Liver (tissue), 9 donors: ENCODE results near the gene KIAA1614. TPM values are rescaled to one million over a fixed set of nuclear protein-coding genes. Genes with fewer than 3 reads are reported as not detected.

ENCODE experiments used
- DNase-seq: peaks from one replicate; pipeline ENCODE4 v3.0.0-alpha.2; 2017; ENCODE audit warnings: low spot score
- H3K27ac ChIP-seq, 2 donors: one replicate each; pipeline ENCODE4 v1.7.0; 2013; ENCODE audit warnings: inconsistent platforms in 2 of 2, low read length in 2 of 2, control low read depth in 1 of 2, low read depth in 1 of 2, mild to moderate bottlenecking in 1 of 2
- H3K27me3 ChIP-seq, 4 donors: one replicate each; pipeline versions ENCODE4 v1.6.1 to v1.7.0; 2013; ENCODE audit warnings: low read length in 3 of 4, inconsistent platforms in 1 of 4, mild to moderate bottlenecking in 1 of 4, moderate library complexity in 1 of 4; ENCODE audit not compliant: control insufficient read depth in 4 of 4, insufficient read depth in 4 of 4
- H3K36me3 ChIP-seq, 4 donors: one replicate each; pipeline versions ENCODE4 v1.6.1 to v1.7.0; 2013; ENCODE audit warnings: low read length in 3 of 4, mild to moderate bottlenecking in 3 of 4, low read depth in 1 of 4, moderate library complexity in 1 of 4; ENCODE audit not compliant: control insufficient read depth in 4 of 4, insufficient read depth in 3 of 4
- H3K4me1 ChIP-seq, 4 donors: one replicate each; pipeline versions ENCODE4 v1.6.1 to v1.7.0; 2013; ENCODE audit warnings: low read length in 3 of 4, mild to moderate bottlenecking in 3 of 4, moderate library complexity in 1 of 4; ENCODE audit not compliant: control insufficient read depth in 4 of 4, insufficient read depth in 4 of 4
- H3K4me3 ChIP-seq, 3 donors: one replicate each; pipeline versions ENCODE4 v1.6.1 to v1.7.0; 2013; ENCODE audit warnings: low read length in 3 of 3, control low read depth in 1 of 3, low read depth in 1 of 3, mild to moderate bottlenecking in 1 of 3
- H3K9ac ChIP-seq, 2 donors: one replicate each; pipeline ENCODE4 v1.7.0; 2013; ENCODE audit warnings: low read length in 2 of 2, mild to moderate bottlenecking in 2 of 2, moderate library complexity in 2 of 2, control low read depth in 1 of 2, low read depth in 1 of 2
- H3K9me3 ChIP-seq, 4 donors: one replicate each; pipeline versions ENCODE4 v1.6.1 to v1.7.0; 2013; ENCODE audit warnings: low read length in 3 of 4; ENCODE audit not compliant: control insufficient read depth in 4 of 4
- ATF3 ChIP-seq: IDR thresholded peaks from 2 replicates; pipeline ENCODE4 v1.6.1; 2016; ENCODE audit warnings: antibody characterized with exemption
- EGR1 ChIP-seq, 2 donors: IDR thresholded peaks; 2 replicates each; pipeline ENCODE4 v1.6.1; 2016 to 2018; ENCODE audit warnings: antibody characterized with exemption in 2 of 2, low read depth in 2 of 2
- FOXA1 ChIP-seq: IDR thresholded peaks from 2 replicates; pipeline ENCODE4 v1.6.1; 2016; ENCODE audit warnings: antibody characterized with exemption
- FOXA2 ChIP-seq: IDR thresholded peaks from 2 replicates; pipeline ENCODE4 v1.6.1; 2016; ENCODE audit warnings: antibody characterized with exemption
- GABPA ChIP-seq, 2 donors: IDR thresholded peaks in 1 of 2; conservative IDR thresholded peaks in 1 of 2; 2 replicates each; pipeline ENCODE4 v1.6.1; 2016; ENCODE audit warnings: antibody characterized with exemption in 2 of 2, mild to moderate bottlenecking in 1 of 2, moderate library complexity in 1 of 2
- HNF4A ChIP-seq, 2 donors: conservative IDR thresholded peaks; 2 replicates each; pipeline ENCODE4 v1.6.1; 2016; ENCODE audit warnings: antibody characterized with exemption in 2 of 2, mild to moderate bottlenecking in 2 of 2
- HNF4G ChIP-seq: IDR thresholded peaks from 2 replicates; pipeline ENCODE4 v1.6.1; 2016; ENCODE audit warnings: antibody characterized with exemption
- JUND ChIP-seq, 2 donors: IDR thresholded peaks; 2 replicates each; pipeline ENCODE4 v1.6.1; 2016; ENCODE audit warnings: antibody characterized with exemption in 2 of 2
- MAX ChIP-seq: IDR thresholded peaks from 2 replicates; pipeline ENCODE4 v1.6.1; 2016; ENCODE audit warnings: antibody characterized with exemption
- NR2F2 ChIP-seq: IDR thresholded peaks from 2 replicates; pipeline ENCODE4 v1.6.1; 2016; ENCODE audit warnings: antibody characterized with exemption
- RAD21 ChIP-seq, 2 donors: IDR thresholded peaks; 2 replicates each; pipeline ENCODE4 v1.6.1; 2016; ENCODE audit warnings: antibody characterized with exemption in 2 of 2, mild to moderate bottlenecking in 2 of 2
- RXRA ChIP-seq, 2 donors: IDR thresholded peaks; 2 replicates each; pipeline ENCODE4 v1.6.1; 2017 to 2018; ENCODE audit warnings: antibody characterized with exemption in 2 of 2, mild to moderate bottlenecking in 1 of 2
- SP1 ChIP-seq: IDR thresholded peaks from 2 replicates; pipeline ENCODE4 v1.6.1; 2018; ENCODE audit warnings: antibody characterized with exemption, mild to moderate bottlenecking
- TAF1 ChIP-seq: conservative IDR thresholded peaks from 2 replicates; pipeline ENCODE4 v1.6.1; 2016; ENCODE audit warnings: antibody characterized with exemption, mild to moderate bottlenecking
- YY1 ChIP-seq: IDR thresholded peaks from 2 replicates; pipeline ENCODE4 v1.6.1; 2016; ENCODE audit warnings: antibody characterized with exemption, mild to moderate bottlenecking
- WGBS: extraction: QIAGEN DNeasy Blood & Tissue Kit; methylation state at CpG from one replicate; pipeline ENCODE4 v1.1.7; 2013; 5-methylcytosine and 5-hydroxymethylcytosine counted together
- polyA plus RNA-seq, 2 donors: library from polyadenylated mRNA; stranded (reverse) in 1 of 2; unstranded in 1 of 2; fragments of 200-250 nt in 1 of 2; fragments of >200 nt in 1 of 2; fragmentation: Nextera tagmentation in 1 of 2; extraction: Ambion mirVana in 1 of 2; gene quantifications; one replicate each; pipeline versions ENCODE4 v1.2.1 to v1.2.3, GENCODE V29; 2013 to 2015
- total RNA-seq, 2 donors: library from RNA; depleted of rRNA; stranded (reverse); fragments of >200 nt; gene quantifications; one replicate each; pipeline ENCODE4 v1.2.3, GENCODE V29; 2014
- TF ChIP-seq, protein P1 (sequence below): fragments of 150-350 bp; IDR thresholded peaks from 2 replicates; pipeline ENCODE4 v1.5.1; 2017; ENCODE audit warnings: improper control_type of control experiment, low read depth, low read length; ENCODE audit not compliant: missing input control
- TF ChIP-seq, protein P2 (sequence below): IDR thresholded peaks from 2 replicates; pipeline ENCODE4 v1.6.1; 2016; ENCODE audit warnings: antibody characterized with exemption
- TF ChIP-seq, protein P3 (sequence below): IDR thresholded peaks from 2 replicates; pipeline ENCODE4 v1.6.1; 2016; ENCODE audit warnings: antibody characterized with exemption, mild to moderate bottlenecking
- donor health status: healthy.
- donor health status: healthy.
- donor health status: healthy.
- donor health status: healthy.
- donor health status: healthy.

KIAA1614 gene
- total and polyA plus RNA-seq, 4 donors: 0.21 to 1.1 (median 0.40) TPM

DNA sequence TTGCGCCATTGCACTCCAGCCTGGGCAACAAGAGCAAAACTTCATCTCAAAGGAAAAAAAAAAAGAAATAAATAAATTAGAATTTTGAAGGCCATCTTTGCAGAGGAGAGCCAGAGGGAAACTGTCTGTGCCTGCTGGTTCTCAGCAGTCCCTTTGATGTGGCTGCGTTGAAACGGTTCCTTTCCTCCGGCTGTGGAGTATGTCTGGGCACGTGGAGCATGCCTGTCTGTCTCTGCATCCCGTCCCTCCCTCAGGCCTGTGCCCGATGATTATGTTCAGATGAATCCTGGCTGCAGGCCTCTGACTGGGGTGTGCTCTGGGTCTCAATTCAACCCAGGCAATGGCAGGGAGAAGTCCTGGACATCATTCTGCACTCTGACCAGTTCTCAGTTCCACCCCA is 33.4 kb downstream of the KIAA1614 start:
- 96% methylated on average over 7 of the region's 7 CpGs for WGBS
- Histone ChIP-seq H3K4me3 (no peak overlapping the region), H3K9me3 (peaks cover 4 to 16% (median 9%) of the 10 kb centered on the region in 4 donors), H3K4me1 (no peaks in the 10 kb centered on the region), H3K27ac (no peak overlapping the region), H3K36me3 (no peaks in the 10 kb centered on the region), H3K27me3 (no peaks in the 10 kb centered on the region), H3K9ac (no peak overlapping the region)
- DNase-seq: no peak
- TF ChIP-seq MAX (no peak), TAF1 (no peak), HNF4A (conservative IDR thresholded peaks at IDR 0.05) (no peak), JUND (IDR thresholded peaks at IDR 0.05) (no peak), HNF4G (no peak)
- TF ChIP-seq, protein P1, sequence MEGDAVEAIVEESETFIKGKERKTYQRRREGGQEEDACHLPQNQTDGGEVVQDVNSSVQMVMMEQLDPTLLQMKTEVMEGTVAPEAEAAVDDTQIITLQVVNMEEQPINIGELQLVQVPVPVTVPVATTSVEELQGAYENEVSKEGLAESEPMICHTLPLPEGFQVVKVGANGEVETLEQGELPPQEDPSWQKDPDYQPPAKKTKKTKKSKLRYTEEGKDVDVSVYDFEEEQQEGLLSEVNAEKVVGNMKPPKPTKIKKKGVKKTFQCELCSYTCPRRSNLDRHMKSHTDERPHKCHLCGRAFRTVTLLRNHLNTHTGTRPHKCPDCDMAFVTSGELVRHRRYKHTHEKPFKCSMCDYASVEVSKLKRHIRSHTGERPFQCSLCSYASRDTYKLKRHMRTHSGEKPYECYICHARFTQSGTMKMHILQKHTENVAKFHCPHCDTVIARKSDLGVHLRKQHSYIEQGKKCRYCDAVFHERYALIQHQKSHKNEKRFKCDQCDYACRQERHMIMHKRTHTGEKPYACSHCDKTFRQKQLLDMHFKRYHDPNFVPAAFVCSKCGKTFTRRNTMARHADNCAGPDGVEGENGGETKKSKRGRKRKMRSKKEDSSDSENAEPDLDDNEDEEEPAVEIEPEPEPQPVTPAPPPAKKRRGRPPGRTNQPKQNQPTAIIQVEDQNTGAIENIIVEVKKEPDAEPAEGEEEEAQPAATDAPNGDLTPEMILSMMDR: no peak

GRCh38 chr1:180946541-180947498 is 34.1 kb downstream of the KIAA1614 start:
- Histone ChIP-seq H3K27ac (no peak overlapping the region), H3K9ac (no peak overlapping the region), H3K4me3 (no peak overlapping the region), H3K27me3 (no peaks in the 10 kb centered on the region), H3K36me3 (no peaks in the 10 kb centered on the region), H3K4me1 (no peaks in the 10 kb centered on the region), H3K9me3 (peaks cover 4 to 16% (median 9%) of the 10 kb centered on the region in 4 donors)
- no peak for TF ChIP-seq NR2F2
- no peak for TF ChIP-seq EGR1 (IDR thresholded peaks at IDR 0.05; ENCODE audit: low read depth in 2 of 2)
- TF ChIP-seq RXRA (IDR thresholded peaks at IDR 0.05): no peak
- TF ChIP-seq, protein P2, sequence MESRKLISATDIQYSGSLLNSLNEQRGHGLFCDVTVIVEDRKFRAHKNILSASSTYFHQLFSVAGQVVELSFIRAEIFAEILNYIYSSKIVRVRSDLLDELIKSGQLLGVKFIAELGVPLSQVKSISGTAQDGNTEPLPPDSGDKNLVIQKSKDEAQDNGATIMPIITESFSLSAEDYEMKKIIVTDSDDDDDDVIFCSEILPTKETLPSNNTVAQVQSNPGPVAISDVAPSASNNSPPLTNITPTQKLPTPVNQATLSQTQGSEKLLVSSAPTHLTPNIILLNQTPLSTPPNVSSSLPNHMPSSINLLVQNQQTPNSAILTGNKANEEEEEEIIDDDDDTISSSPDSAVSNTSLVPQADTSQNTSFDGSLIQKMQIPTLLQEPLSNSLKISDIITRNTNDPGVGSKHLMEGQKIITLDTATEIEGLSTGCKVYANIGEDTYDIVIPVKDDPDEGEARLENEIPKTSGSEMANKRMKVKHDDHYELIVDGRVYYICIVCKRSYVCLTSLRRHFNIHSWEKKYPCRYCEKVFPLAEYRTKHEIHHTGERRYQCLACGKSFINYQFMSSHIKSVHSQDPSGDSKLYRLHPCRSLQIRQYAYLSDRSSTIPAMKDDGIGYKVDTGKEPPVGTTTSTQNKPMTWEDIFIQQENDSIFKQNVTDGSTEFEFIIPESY: no peak
- TF ChIP-seq HNF4A (conservative IDR thresholded peaks at IDR 0.05): no peak
- no peak for TF ChIP-seq FOXA2
- TF ChIP-seq, protein P1: no peak
- TF ChIP-seq, protein P3, sequence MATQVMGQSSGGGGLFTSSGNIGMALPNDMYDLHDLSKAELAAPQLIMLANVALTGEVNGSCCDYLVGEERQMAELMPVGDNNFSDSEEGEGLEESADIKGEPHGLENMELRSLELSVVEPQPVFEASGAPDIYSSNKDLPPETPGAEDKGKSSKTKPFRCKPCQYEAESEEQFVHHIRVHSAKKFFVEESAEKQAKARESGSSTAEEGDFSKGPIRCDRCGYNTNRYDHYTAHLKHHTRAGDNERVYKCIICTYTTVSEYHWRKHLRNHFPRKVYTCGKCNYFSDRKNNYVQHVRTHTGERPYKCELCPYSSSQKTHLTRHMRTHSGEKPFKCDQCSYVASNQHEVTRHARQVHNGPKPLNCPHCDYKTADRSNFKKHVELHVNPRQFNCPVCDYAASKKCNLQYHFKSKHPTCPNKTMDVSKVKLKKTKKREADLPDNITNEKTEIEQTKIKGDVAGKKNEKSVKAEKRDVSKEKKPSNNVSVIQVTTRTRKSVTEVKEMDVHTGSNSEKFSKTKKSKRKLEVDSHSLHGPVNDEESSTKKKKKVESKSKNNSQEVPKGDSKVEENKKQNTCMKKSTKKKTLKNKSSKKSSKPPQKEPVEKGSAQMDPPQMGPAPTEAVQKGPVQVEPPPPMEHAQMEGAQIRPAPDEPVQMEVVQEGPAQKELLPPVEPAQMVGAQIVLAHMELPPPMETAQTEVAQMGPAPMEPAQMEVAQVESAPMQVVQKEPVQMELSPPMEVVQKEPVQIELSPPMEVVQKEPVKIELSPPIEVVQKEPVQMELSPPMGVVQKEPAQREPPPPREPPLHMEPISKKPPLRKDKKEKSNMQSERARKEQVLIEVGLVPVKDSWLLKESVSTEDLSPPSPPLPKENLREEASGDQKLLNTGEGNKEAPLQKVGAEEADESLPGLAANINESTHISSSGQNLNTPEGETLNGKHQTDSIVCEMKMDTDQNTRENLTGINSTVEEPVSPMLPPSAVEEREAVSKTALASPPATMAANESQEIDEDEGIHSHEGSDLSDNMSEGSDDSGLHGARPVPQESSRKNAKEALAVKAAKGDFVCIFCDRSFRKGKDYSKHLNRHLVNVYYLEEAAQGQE: no peak
- no peak for TF ChIP-seq TAF1
- TF ChIP-seq SP1: no peak
- TF ChIP-seq HNF4G: no peak
- no peak for TF ChIP-seq FOXA1
- no peak for TF ChIP-seq ATF3
- no peak for TF ChIP-seq YY1
- no peak for TF ChIP-seq JUND (IDR thresholded peaks at IDR 0.05)
- TF ChIP-seq MAX: no peak
- TF ChIP-seq RAD21 (IDR thresholded peaks at IDR 0.05): no peak
- no peak for TF ChIP-seq GABPA (IDR thresholded peaks at IDR 0.05 in 1 of 2, conservative IDR thresholded peaks at IDR 0.05 in 1 of 2)
- no peak for DNase-seq
- 91% methylated on average over 18 of the region's 18 CpGs for WGBS
